Prostate gland (tissue), 2 donors: ENCODE data around the gene MAD1L1.

Experiments
- CTCF ChIP-seq, 4 experiments: fragments of 200-600 bp in 2 of 4; fragments of 450-650 bp in 2 of 4; sonication (generic) in 2 of 4; IDR thresholded peaks; 1 replicate in 3 of 4; 2 replicates in 1 of 4; pipeline ENCODE4 v1.5.1; 2016 to 2019; ENCODE audit warnings: antibody characterized with exemption in 4 of 4, mild to moderate bottlenecking in 2 of 4, moderate library complexity in 2 of 4
- POLR2A ChIP-seq: fragments of 450-650 bp; IDR thresholded peaks from one replicate; pipeline ENCODE4 v1.6.1; 2016; ENCODE audit warnings: antibody characterized with exemption, mild to moderate bottlenecking
- POLR2AphosphoS5 ChIP-seq: sonication (generic); formaldehyde crosslinking; IDR thresholded peaks from one replicate; pipeline ENCODE4 v1.6.1; 2017; ENCODE audit warnings: antibody characterized with exemption

DNA sequence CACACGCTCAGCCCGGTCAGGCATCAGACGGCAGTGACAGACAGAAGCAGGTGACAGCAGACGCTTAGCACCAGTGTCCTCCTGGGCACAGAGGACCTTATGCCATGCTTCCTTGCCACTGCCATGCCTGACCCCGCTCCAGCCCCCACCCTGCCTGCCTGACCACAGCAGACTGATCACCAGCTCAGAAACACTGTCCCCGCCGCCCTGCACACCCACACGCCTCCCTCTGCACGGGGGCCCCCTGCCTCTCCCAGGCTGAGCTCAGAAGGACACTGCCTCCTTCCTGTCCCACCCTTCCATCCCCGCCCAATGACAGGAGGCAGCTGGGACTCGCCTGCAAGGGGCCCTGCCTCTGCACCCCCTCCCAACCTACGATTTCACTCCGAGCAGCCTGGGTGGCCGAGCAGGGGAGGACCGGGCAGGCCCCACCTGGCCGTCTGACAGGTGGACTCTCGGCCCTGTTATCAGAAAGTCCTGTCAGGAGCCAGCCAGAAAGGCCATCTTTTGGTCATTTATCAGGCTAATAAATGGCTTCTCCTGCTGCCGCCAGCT, 379.2 kb downstream of the MAD1L1 start:
- TF ChIP-seq POLR2AphosphoS5 (no peak), CTCF (IDR thresholded peaks at IDR 0.05) (no peak), POLR2A (no peak)
